SK-N-SH (cell line): Measurements from ENCODE around the gene LRCH4. TPM values are rescaled to one million over a fixed set of nuclear protein-coding genes. Genes with fewer than 3 reads are reported as not detected.

Experiments
- CTCF ChIA-PET: fragments of 300-600, 350-600 bp; formaldehyde crosslinking; extraction: SDS; loops from one replicate; lab custom pipeline; 2021; lab: Yijun Ruan, JAX
- POLR2A ChIA-PET: fragments of 350-600 bp; sonication (Branson Sonifier 250); formaldehyde crosslinking; extraction: SDS; loops from one replicate; lab custom pipeline; 2020; ENCODE audit warnings: antibody characterized with exemption, inconsistent platforms; lab: Yijun Ruan, JAX
- DNase-seq: peaks from one replicate; pipeline ENCODE4 v3.0.0; 2012
- H2AFZ ChIP-seq: fragments of 200-600 bp; sonication (generic); 2 replicates; pipeline ENCODE4 v1.8.1; 2016; ENCODE audit warnings: antibody characterized with exemption, mild to moderate bottlenecking, low read depth
- H3F3A ChIP-seq: fragments of 200-600 bp; sonication (generic); replicated peaks from 2 replicates; pipeline ENCODE3; 2016; ENCODE audit warnings: antibody characterized with exemption, mild to moderate bottlenecking; ENCODE audit not compliant: insufficient read depth
- H3K27ac ChIP-seq, 2 experiments: fragments of 200-500 bp in 1 of 2; fragments of 200-600 bp in 1 of 2; sonication (Bioruptor generic) in 1 of 2; sonication (generic), shearing (Covaris generic) in 1 of 2; 2 replicates each; pipeline versions ENCODE4 v1.5.1 to v1.6.1; 2014 to 2016; ENCODE audit warnings: low read depth in 2 of 2, inconsistent platforms in 1 of 2, low read length in 1 of 2, mild to moderate bottlenecking in 1 of 2, mixed read lengths in 1 of 2
- H3K27me3 ChIP-seq: fragments of 200-600 bp; sonication (generic), shearing (Covaris generic); 2 replicates; pipeline ENCODE4 v1.6.1; 2016; ENCODE audit warnings: mixed run types; ENCODE audit not compliant: insufficient read depth
- H3K36me3 ChIP-seq, 2 experiments: fragments of 200-500 bp in 1 of 2; fragments of 200-600 bp in 1 of 2; sonication (Bioruptor generic) in 1 of 2; sonication (generic) in 1 of 2; replicated peaks in 1 of 2; 2 replicates each; pipeline versions ENCODE3 to v1.5.1; 2014 to 2016; ENCODE audit warnings: low read length in 1 of 2, mild to moderate bottlenecking in 1 of 2; ENCODE audit not compliant: insufficient read depth in 2 of 2, control insufficient read depth in 1 of 2
- H3K4me1 ChIP-seq, 2 experiments: fragments of 200-500 bp in 1 of 2; fragments of 200-600 bp in 1 of 2; sonication (Bioruptor generic) in 1 of 2; sonication (generic), shearing (Covaris generic) in 1 of 2; 2 replicates each; pipeline versions ENCODE4 v1.5.1 to v1.6.1; 2014 to 2016; ENCODE audit warnings: low read depth in 1 of 2, low read length in 1 of 2, mixed run types in 1 of 2; ENCODE audit not compliant: insufficient read depth in 2 of 2, control insufficient read depth in 1 of 2
- H3K4me2 ChIP-seq: fragments of 200-600 bp; sonication (generic), shearing (Covaris generic); 2 replicates; pipeline ENCODE4 v1.6.1; 2017; ENCODE audit warnings: mixed run types
- H3K4me3 ChIP-seq, 2 experiments: fragments of 200-500 bp in 1 of 2; fragments of 200-600 bp in 1 of 2; sonication (Bioruptor generic) in 1 of 2; sonication (generic), shearing (Covaris generic) in 1 of 2; 2 replicates each; pipeline versions ENCODE4 v1.5.1 to v1.8.1; 2014 to 2016; ENCODE audit warnings: low read depth in 2 of 2, inconsistent platforms in 1 of 2, low read length in 1 of 2, mild to moderate bottlenecking in 1 of 2, mixed read lengths in 1 of 2, moderate library complexity in 1 of 2
- H3K79me2 ChIP-seq: fragments of 200-600 bp; sonication (generic); 2 replicates; pipeline ENCODE4 v1.8.1; 2017; ENCODE audit warnings: mild to moderate bottlenecking; ENCODE audit not compliant: insufficient read depth
- H3K9ac ChIP-seq: fragments of 200-600 bp; sonication (generic); 2 replicates; pipeline ENCODE4 v1.6.1; 2017; ENCODE audit warnings: mixed run types
- H3K9me2 ChIP-seq: fragments of 200-600 bp; sonication (generic); 2 replicates; pipeline ENCODE4 v1.6.1; 2017; ENCODE audit warnings: mixed run types
- H3K9me3 ChIP-seq: fragments of 200-600 bp; sonication (generic); 2 replicates; pipeline ENCODE4 v1.6.1; 2017; ENCODE audit warnings: mixed run types, mild to moderate bottlenecking, moderate library complexity
- H4K20me1 ChIP-seq: fragments of 200-600 bp; sonication (generic); 2 replicates; pipeline ENCODE4 v1.6.1; 2017; ENCODE audit warnings: mild to moderate bottlenecking, mixed run types; ENCODE audit not compliant: insufficient read depth
- CHD2 ChIP-seq: fragments of 150-350 bp; IDR thresholded peaks from 2 replicates; pipeline ENCODE4 v1.6.1; 2018; ENCODE audit warnings: low read length; ENCODE audit not compliant: partially characterized antibody
- FOSL2 ChIP-seq: IDR thresholded peaks from 2 replicates; pipeline ENCODE4 v1.4.0; 2012; ENCODE audit warnings: low read depth, mild to moderate bottlenecking, moderate library complexity, borderline replicate concordance
- FOXM1 ChIP-seq: IDR thresholded peaks from 2 replicates; pipeline ENCODE4 v1.4.0; 2012; ENCODE audit warnings: low read depth, mild to moderate bottlenecking
- GATA2 ChIP-seq: sonication (generic); formaldehyde crosslinking; IDR thresholded peaks from 2 replicates; pipeline ENCODE4 v1.5.0; 2020; ENCODE audit warnings: mild to moderate bottlenecking, missing genetic modification reagents
- MEF2A ChIP-seq: IDR thresholded peaks from 2 replicates; pipeline ENCODE4 v1.4.0; 2012; ENCODE audit warnings: low read depth, borderline replicate concordance
- MXI1 ChIP-seq: IDR thresholded peaks from 2 replicates; pipeline ENCODE4 v1.6.1; 2012; ENCODE audit warnings: mild to moderate bottlenecking, low read depth, low read length, improper control_type of control experiment
- NFIC ChIP-seq: IDR thresholded peaks from 2 replicates; pipeline ENCODE4 v1.4.0; 2012; ENCODE audit warnings: borderline replicate concordance
- NRF1 ChIP-seq: IDR thresholded peaks from 2 replicates; pipeline ENCODE4 v1.6.1; 2012; ENCODE audit warnings: low read depth, mild to moderate bottlenecking, low read length
- POLR2AphosphoS5 ChIP-seq: IDR thresholded peaks from 2 replicates; pipeline ENCODE4 v1.6.1; 2012; ENCODE audit warnings: low read depth, low read length
- REST ChIP-seq: IDR thresholded peaks from 2 replicates; pipeline ENCODE4 v1.6.1; 2012; ENCODE audit warnings: mild to moderate bottlenecking, low read depth, low read length, moderate library complexity
- SIN3A ChIP-seq: IDR thresholded peaks from 2 replicates; pipeline ENCODE4 v1.6.1; 2012; ENCODE audit warnings: low read depth, mild to moderate bottlenecking, low read length, moderate library complexity, borderline replicate concordance
- TAF1 ChIP-seq: IDR thresholded peaks from 2 replicates; pipeline ENCODE4 v1.6.1; 2012; ENCODE audit warnings: low read depth, mild to moderate bottlenecking, low read length, moderate library complexity, borderline replicate concordance
- USF1 ChIP-seq: IDR thresholded peaks from 2 replicates; pipeline ENCODE4 v1.4.0; 2012; ENCODE audit warnings: low read depth, borderline replicate concordance
- WGBS: methylation state at CpG from one replicate; pipeline ENCODE4 v1.1.6; 2017; ENCODE audit warnings: low lambda C conversion rate; 5-methylcytosine and 5-hydroxymethylcytosine counted together
- polyA plus RNA-seq, 3 experiments: library from polyadenylated mRNA; depleted of rRNA; stranded (reverse); fragments of >200 nt; gene quantifications; 2 replicates each; pipeline ENCODE4 v1.2.3, GENCODE V29; 2012
- TF ChIP-seq, protein P1 (sequence below): IDR thresholded peaks from 2 replicates; pipeline ENCODE4 v1.4.0; 2012; ENCODE audit warnings: low read depth

Gene LRCH4
- polyA plus RNA-seq, 1 of the 3 experiments (the other 2 are of a cell fraction), result 29.8 TPM

GRCh38 chr7:100626530-100627237 lies 40.8 kb upstream of the LRCH4 start:
- Histone ChIP-seq H3K27me3 (no peaks in the 10 kb centered on the region), H3K9me2 (no peaks in the 10 kb centered on the region), H3K27ac (peak overlapping the region in 1 of 2 experiments; percentile 20; a peak in 1 of 4 replicates), H3K9me3 (no peaks in the 10 kb centered on the region), H4K20me1 (no peaks in the 10 kb centered on the region), H3K36me3 (no peaks in the 10 kb centered on the region), H3K4me2 (peak overlapping the region; percentile 77), H3K9ac (peak overlapping the region; percentile 31; the same call in 1 of the 2 replicates), H3K79me2 (no peaks in the 10 kb centered on the region), H3K4me3 (peak overlapping the region; percentile 36 to 58), H3F3A (peaks cover 14% of the 10 kb centered on the region), H2AFZ (peak overlapping the region; percentile 80; the same call in 1 of the 2 replicates), H3K4me1 (peaks cover 0 to 10% of the 10 kb centered on the region in 2 experiments; a peak in 1 of 4 replicates)
- ChIA-PET POLR2A (interaction anchor here (1.0 to 2.1 kb wide), 2 partner anchors 11 to 15 kb away, joined by 3 to 14 read pairs; partner anchors contain the start of gene MOSPD3), CTCF (interaction anchor here (0.8 to 9.0 kb wide), 14 partner anchors 8 to 202 kb away, joined by 3 to 101 read pairs (median 3); partner anchors contain the start of genes FBXO24, LRCH4, MOSPD3 and POP7)
- WGBS, result 10% methylated on average over 28 of the region's 37 CpGs
- peak; percentile 100 for DNase-seq
- no peak for TF ChIP-seq NFIC
- TF ChIP-seq, protein P1, sequence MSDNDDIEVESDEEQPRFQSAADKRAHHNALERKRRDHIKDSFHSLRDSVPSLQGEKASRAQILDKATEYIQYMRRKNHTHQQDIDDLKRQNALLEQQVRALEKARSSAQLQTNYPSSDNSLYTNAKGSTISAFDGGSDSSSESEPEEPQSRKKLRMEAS, result 0 out of 2 replicates have a peak, but pooled peaks have one; percentile 50
- TF ChIP-seq POLR2AphosphoS5, result peak; percentile 62
- TF ChIP-seq SIN3A, result 0 out of 2 replicates have a peak, but pooled peaks have one; percentile 30
- peak; percentile 54 for TF ChIP-seq NRF1
- peak; percentile 84; the same call in 1 of the 2 replicates for TF ChIP-seq TAF1
- TF ChIP-seq GATA2 (CRISPR knock-in tag), result no peak
- peak; percentile 91 for TF ChIP-seq MXI1
- 0 out of 2 replicates have a peak, but pooled peaks have one; percentile 13 for TF ChIP-seq REST
- TF ChIP-seq FOSL2, result no peak

DNA sequence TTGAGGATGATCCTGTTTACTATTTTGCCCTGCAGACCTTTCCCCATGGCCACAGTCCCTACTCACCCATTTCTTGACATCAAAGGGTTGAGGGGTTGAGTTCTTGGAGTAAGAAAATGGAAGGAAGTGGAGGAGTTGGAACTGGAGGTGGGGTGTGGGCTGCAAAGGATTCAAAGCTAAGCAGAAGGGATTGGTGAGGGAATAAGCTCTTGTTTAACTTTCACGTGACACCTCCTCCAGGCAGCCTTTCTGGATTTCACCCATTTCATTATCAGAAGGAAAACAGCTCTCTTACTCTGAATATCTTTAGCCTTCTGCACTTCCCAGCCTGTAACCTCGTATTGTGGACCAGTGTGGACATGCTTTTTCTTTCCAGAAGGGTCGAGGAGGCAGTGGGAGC lies 40.1 kb upstream of the LRCH4 start:
- WGBS, result 30% methylated on average over 3 of the region's 3 CpGs
- Histone ChIP-seq H3K4me2 (peak overlapping the region; percentile 77), H3K9me3 (no peaks in the 10 kb centered on the region), H2AFZ (peak overlapping the region; percentile 80; the same call in 1 of the 2 replicates), H3K27me3 (no peaks in the 10 kb centered on the region), H4K20me1 (no peaks in the 10 kb centered on the region), H3K4me3 (peak overlapping the region; percentile 29 to 58), H3K9me2 (no peaks in the 10 kb centered on the region), H3K79me2 (no peaks in the 10 kb centered on the region), H3K4me1 (peaks cover 0 to 10% of the 10 kb centered on the region in 2 experiments; a peak in 1 of 4 replicates), H3K36me3 (no peaks in the 10 kb centered on the region), H3K27ac (peak overlapping the region in 1 of 2 experiments; percentile 11; a peak in 1 of 4 replicates), H3F3A (peaks cover 14% of the 10 kb centered on the region), H3K9ac (no peak overlapping the region)
- DNase-seq, result no peak
- POLR2A ChIA-PET, result interaction anchor here (1.0 to 2.1 kb wide), 2 partner anchors 10 to 14 kb away, joined by 3 to 14 read pairs; partner anchors contain the start of gene MOSPD3
- CTCF ChIA-PET, result interaction anchor here (0.8 to 7.2 kb wide), 13 partner anchors 8 to 202 kb away, joined by 3 to 70 read pairs (median 3); partner anchors contain the start of genes FBXO24, LRCH4, MOSPD3 and POP7
- TF ChIP-seq CHD2, result no peak
- no peak for TF ChIP-seq GATA2 (CRISPR knock-in tag)
- TF ChIP-seq USF1, result no peak
- TF ChIP-seq REST, result no peak
- TF ChIP-seq NRF1, result no peak
- TF ChIP-seq MEF2A, result no peak
- TF ChIP-seq SIN3A, result no peak
- no peak for TF ChIP-seq FOXM1
